CD4-positive, alpha-beta T cell (primary cell): ENCODE data around the gene FRMPD3. TPM values are rescaled to one million over a fixed set of nuclear protein-coding genes. Genes with fewer than 3 reads are reported as not detected.

Experiments used
- ATAC-seq: fragments of 200-7000 bp; cut with Tn5 transposase; one replicate; pipeline ENCODE4 v1.10.0; 2022; ENCODE audit warnings: mild to moderate bottlenecking; ENCODE audit not compliant: poor library complexity
- CTCF ChIA-PET: fragments of 350-600 bp; sonication (Branson Sonifier 250); formaldehyde crosslinking; loops from one replicate; lab custom pipeline; 2021; ENCODE audit warnings: antibody characterized with exemption, inconsistent platforms; lab: Charles Lee
- POLR2A ChIA-PET: fragments of 350-600 bp; sonication (Branson Sonifier 250); formaldehyde crosslinking; loops from one replicate; lab custom pipeline; 2021; ENCODE audit warnings: antibody characterized with exemption, inconsistent platforms; lab: Charles Lee
- DNase-seq, 14 experiments: peaks; one replicate each; pipeline ENCODE4 v3.0.0-alpha.2; 2013 to 2020; ENCODE audit warnings: mixed read lengths in 2 of 14
- H3K27ac ChIP-seq, 2 donors: one replicate each; pipeline versions ENCODE4 v1.5.1 to v1.7.0; 2013; ENCODE audit warnings: low read length in 2 of 2, low read depth in 1 of 2, mild to moderate bottlenecking in 1 of 2
- H3K27me3 ChIP-seq, 2 experiments: 1 replicate in 1 of 2; 2 replicates in 1 of 2; pipeline versions ENCODE4 v1.6.1 to v1.7.0; 2013; ENCODE audit warnings: low read length in 2 of 2, control low read depth in 1 of 2, mild to moderate bottlenecking in 1 of 2, moderate library complexity in 1 of 2; ENCODE audit not compliant: insufficient read depth in 2 of 2, control insufficient read depth in 1 of 2
- H3K36me3 ChIP-seq: one replicate; pipeline ENCODE4 v1.6.1; 2013; ENCODE audit warnings: low read length, control low read depth; ENCODE audit not compliant: insufficient read depth
- H3K4me1 ChIP-seq: one replicate; pipeline ENCODE4 v1.6.1; 2013; ENCODE audit warnings: low read length, control low read depth; ENCODE audit not compliant: insufficient read depth
- H3K4me3 ChIP-seq: one replicate; pipeline ENCODE4 v1.5.1; 2013; ENCODE audit warnings: mild to moderate bottlenecking, low read length, moderate library complexity
- H3K9me3 ChIP-seq, 2 experiments: 1 replicate in 1 of 2; 2 replicates in 1 of 2; pipeline versions ENCODE4 v1.6.1 to v1.7.0; 2013; ENCODE audit warnings: low read length in 2 of 2, mild to moderate bottlenecking in 2 of 2, control low read depth in 1 of 2, moderate library complexity in 1 of 2; ENCODE audit not compliant: control insufficient read depth in 1 of 2, insufficient read depth in 1 of 2
- H3K27ac Mint-ChIP-seq: one replicate; pipeline ENCODE4 v1.8.0; 2020; ENCODE audit warnings: mixed read lengths
- H3K27me3 Mint-ChIP-seq: one replicate; pipeline ENCODE4 v1.8.0; 2021; ENCODE audit warnings: mixed read lengths
- H3K36me3 Mint-ChIP-seq: one replicate; pipeline ENCODE4 v1.8.0; 2021; ENCODE audit warnings: low read depth, mixed read lengths
- H3K4me1 Mint-ChIP-seq: one replicate; pipeline ENCODE4 v1.8.0; 2021; ENCODE audit warnings: low read depth, mixed read lengths
- H3K4me3 Mint-ChIP-seq: one replicate; pipeline ENCODE4 v1.8.0; 2020; ENCODE audit warnings: mild to moderate bottlenecking, mixed read lengths
- H3K9me3 Mint-ChIP-seq: one replicate; pipeline ENCODE4 v1.8.0; 2020; ENCODE audit warnings: mixed read lengths
- intact Hi-C, 2 experiments: fragments of 100-400 bp; cut with DNase I in 1 of 2; cut with micrococcal nuclease in 1 of 2; formaldehyde crosslinking; loops; one replicate each; pipeline versions ENCODE4 v1.15.1 to v1.9.0; 2023 to 2025; cut with DNase I, micrococcal nuclease
- total RNA-seq, 174 experiments: library from RNA in 2 of 174; stranded (reverse) in 2 of 174; gene quantifications; one replicate each; pipeline ENCODE4 v1.2.3 and lab custom pipeline; 2021 to 2026
- TF ChIP-seq, protein P1 (sequence below): fragments of 200-600 bp; IDR thresholded peaks from one replicate; pipeline ENCODE4 v1.8.0; 2022; ENCODE audit warnings: antibody characterized with exemption, mild to moderate bottlenecking

Gene FRMPD3
- total RNA-seq, 2 experiments from 2014 or later: 0.06 TPM; not detected in 1

DNA sequence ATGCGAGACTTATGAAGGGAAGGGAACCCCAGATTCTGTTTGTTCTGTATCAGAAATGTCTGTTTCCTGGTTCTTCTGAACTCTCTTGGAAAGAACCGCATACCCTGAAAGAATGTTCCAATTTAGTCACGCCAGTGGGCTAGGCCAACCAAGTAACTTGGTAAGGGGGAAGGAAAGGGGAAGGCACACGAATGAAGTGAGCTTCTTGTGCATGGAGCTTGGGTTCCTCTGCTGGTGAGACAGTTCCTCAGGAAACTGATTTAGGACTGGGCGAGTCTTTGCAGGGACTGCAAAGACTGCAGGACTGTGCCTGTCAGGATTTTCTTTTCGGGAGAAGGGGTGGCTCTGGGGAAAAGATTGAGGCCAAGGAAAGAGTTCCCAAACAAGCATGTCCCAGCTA, 35.6 kb downstream of the FRMPD3 start:
- no peaks in the 10 kb centered on the region for H3K9me3 ChIP-seq
- H3K4me3 Mint-ChIP-seq: no peak overlapping the region
- POLR2A ChIA-PET: no interaction called here
- no peaks in the 10 kb centered on the region for H3K27me3 ChIP-seq
- H3K4me1 Mint-ChIP-seq: no peaks in the 10 kb centered on the region
- no peaks in the 10 kb centered on the region for H3K4me1 ChIP-seq
- no peaks in the 10 kb centered on the region for H3K27me3 Mint-ChIP-seq
- H3K9me3 Mint-ChIP-seq: no peaks in the 10 kb centered on the region
- H3K36me3 Mint-ChIP-seq: no peaks in the 10 kb centered on the region
- H3K4me3 ChIP-seq: no peak overlapping the region
- CTCF ChIA-PET: no interaction called here
- intact Hi-C loops: no loop called here
- H3K27ac Mint-ChIP-seq: no peak overlapping the region
- TF ChIP-seq, protein P1, sequence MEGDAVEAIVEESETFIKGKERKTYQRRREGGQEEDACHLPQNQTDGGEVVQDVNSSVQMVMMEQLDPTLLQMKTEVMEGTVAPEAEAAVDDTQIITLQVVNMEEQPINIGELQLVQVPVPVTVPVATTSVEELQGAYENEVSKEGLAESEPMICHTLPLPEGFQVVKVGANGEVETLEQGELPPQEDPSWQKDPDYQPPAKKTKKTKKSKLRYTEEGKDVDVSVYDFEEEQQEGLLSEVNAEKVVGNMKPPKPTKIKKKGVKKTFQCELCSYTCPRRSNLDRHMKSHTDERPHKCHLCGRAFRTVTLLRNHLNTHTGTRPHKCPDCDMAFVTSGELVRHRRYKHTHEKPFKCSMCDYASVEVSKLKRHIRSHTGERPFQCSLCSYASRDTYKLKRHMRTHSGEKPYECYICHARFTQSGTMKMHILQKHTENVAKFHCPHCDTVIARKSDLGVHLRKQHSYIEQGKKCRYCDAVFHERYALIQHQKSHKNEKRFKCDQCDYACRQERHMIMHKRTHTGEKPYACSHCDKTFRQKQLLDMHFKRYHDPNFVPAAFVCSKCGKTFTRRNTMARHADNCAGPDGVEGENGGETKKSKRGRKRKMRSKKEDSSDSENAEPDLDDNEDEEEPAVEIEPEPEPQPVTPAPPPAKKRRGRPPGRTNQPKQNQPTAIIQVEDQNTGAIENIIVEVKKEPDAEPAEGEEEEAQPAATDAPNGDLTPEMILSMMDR: no peak
- no peak overlapping the region for H3K27ac ChIP-seq
- H3K36me3 ChIP-seq: no peaks in the 10 kb centered on the region
- ATAC-seq (no peak), DNase-seq (no peak)

DNA sequence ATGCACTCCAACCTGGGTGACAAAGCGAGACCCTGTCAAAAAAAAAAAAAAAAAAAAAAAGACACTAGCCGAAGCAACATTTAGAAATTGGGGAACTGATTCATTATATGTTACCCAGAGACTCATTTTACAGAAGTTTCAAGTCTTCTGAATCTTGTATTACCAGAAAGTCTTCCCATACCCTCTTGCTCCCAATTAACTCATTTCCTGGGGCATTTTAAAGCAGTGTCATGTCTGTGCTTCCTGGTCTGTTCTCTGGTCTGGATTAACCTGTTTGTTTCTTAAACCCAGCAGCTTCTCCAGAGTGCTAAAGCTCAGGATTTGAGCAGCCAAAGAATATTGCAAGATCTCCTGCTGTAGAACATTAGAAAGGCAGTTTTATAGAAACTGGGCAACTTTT, 43.7 kb downstream of the FRMPD3 start:
- Mint-ChIP-seq H3K9me3 (no peaks in the 10 kb centered on the region), H3K4me1 (no peaks in the 10 kb centered on the region), H3K27ac (no peak overlapping the region), H3K36me3 (no peaks in the 10 kb centered on the region), H3K4me3 (no peak overlapping the region), H3K27me3 (peaks cover 17% of the 10 kb centered on the region)
- Histone ChIP-seq H3K36me3 (no peaks in the 10 kb centered on the region), H3K9me3 (no peaks in the 10 kb centered on the region), H3K27ac (no peak overlapping the region), H3K4me1 (no peaks in the 10 kb centered on the region), H3K27me3 (no peaks in the 10 kb centered on the region), H3K4me3 (no peak overlapping the region)
- TF ChIP-seq, protein P1: no peak
- DNase-seq: no peak
- no peak for ATAC-seq
- POLR2A ChIA-PET: no interaction called here
- intact Hi-C loops: no loop called here
- CTCF ChIA-PET: interaction anchor here (1.7 kb wide), 1 partner anchor 11 kb away, joined by 3 read pairs; no protein-coding TSS in a partner anchor

DNA sequence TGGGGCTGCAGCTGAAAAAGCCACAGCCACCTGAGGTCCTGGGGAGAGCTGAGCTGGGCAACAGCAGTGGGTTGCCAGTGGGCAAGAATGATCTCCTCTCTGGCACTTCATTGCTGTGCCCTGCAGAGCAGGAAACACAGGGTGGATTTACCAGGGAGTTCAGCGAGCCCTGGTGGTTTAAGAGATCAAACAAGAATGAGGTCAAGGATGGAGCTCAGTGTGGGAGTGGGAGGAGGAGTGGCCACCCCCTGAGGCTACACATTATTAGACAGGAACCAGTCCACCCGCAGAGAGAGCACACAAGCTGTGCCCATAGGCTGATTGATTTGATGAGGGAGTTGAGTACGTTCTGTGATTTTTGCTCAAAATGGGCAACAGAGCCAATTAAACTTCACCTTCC, 47.3 kb downstream of the FRMPD3 start:
- no peaks in the 10 kb centered on the region for H3K27me3 ChIP-seq
- Mint-ChIP-seq H3K27me3 (peaks cover 14% of the 10 kb centered on the region), H3K4me3 (no peak overlapping the region), H3K9me3 (no peaks in the 10 kb centered on the region), H3K36me3 (no peaks in the 10 kb centered on the region), H3K27ac (no peak overlapping the region), H3K4me1 (no peaks in the 10 kb centered on the region)
- no peak overlapping the region for H3K4me3 ChIP-seq
- CTCF ChIA-PET: no interaction called here
- no peaks in the 10 kb centered on the region for H3K9me3 ChIP-seq
- ATAC-seq (no peak), DNase-seq (no peak)
- POLR2A ChIA-PET: no interaction called here
- intact Hi-C loops: no loop called here
- no peaks in the 10 kb centered on the region for H3K36me3 ChIP-seq
- no peak overlapping the region for H3K27ac ChIP-seq
- H3K4me1 ChIP-seq: no peaks in the 10 kb centered on the region
- TF ChIP-seq, protein P1: no peak

Other genes starting within 250 kb of the FRMPD3 start
- under 1 TPM; 0.74 to 0.81 TPM for gene NUP62CL, start 243.2 kb upstream of the FRMPD3 start, total RNA-seq
- gene DNAAF6, start 243.0 kb upstream of the FRMPD3 start, total RNA-seq: not detected
- 10 to 100 TPM; 66.5 to 70.4 TPM for gene PRPS1, start 178.9 kb downstream of the FRMPD3 start, total RNA-seq